HG02610 (cell line): Measurements from ENCODE around the gene NECTIN3.

Experiments
- ATAC-seq: cut with Tn5 transposase; IDR thresholded peaks from one replicate; pipeline ENCODE4 v1.9.1; 2021; ENCODE audit warnings: mild to moderate bottlenecking, moderate library complexity; ENCODE audit not compliant: unreplicated experiment

NECTIN3 gene

GRCh38 chr3:111080413-111080812 lies 8.8 kb downstream of the NECTIN3 start:
- no peak for ATAC-seq

- no peak for ATAC-seq
These were observed 9.5 kb downstream of the NECTIN3 start for GRCh38 chr3:111081008-111081545.

- no peak for ATAC-seq
These were observed 13.3 kb downstream of the NECTIN3 start for GRCh38 chr3:111084911-111085310.

- ATAC-seq: no peak
These were observed 16.4 kb downstream of the NECTIN3 start for GRCh38 chr3:111087924-111088469.

- ATAC-seq: no peak
These were observed 25.0 kb downstream of the NECTIN3 start for GRCh38 chr3:111096487-111097209.

- no peak for ATAC-seq
These were observed 32.2 kb downstream of the NECTIN3 start for GRCh38 chr3:111103807-111104206.

- ATAC-seq: no peak
These were observed 35.5 kb downstream of the NECTIN3 start for GRCh38 chr3:111106993-111107661.

GRCh38 chr3:111107662-111108035 lies 36.0 kb downstream of the NECTIN3 start:
- ATAC-seq: no peak

- no peak for ATAC-seq
These were observed 41.3 kb downstream of the NECTIN3 start for GRCh38 chr3:111112913-111113312.

- ATAC-seq: no peak
These were observed 57.3 kb downstream of the NECTIN3 start for GRCh38 chr3:111128884-111129283.

GRCh38 chr3:111130827-111131226 lies 59.2 kb downstream of the NECTIN3 start:
- ATAC-seq: no peak

GRCh38 chr3:111134302-111134701 lies 62.7 kb downstream of the NECTIN3 start:
- no peak for ATAC-seq

- ATAC-seq: no peak
These were observed 79.8 kb downstream of the NECTIN3 start for GRCh38 chr3:111151438-111151837.

GRCh38 chr3:111152496-111152895 lies 80.9 kb downstream of the NECTIN3 start:
- no peak for ATAC-seq

GRCh38 chr3:111156517-111156916 lies 84.9 kb downstream of the NECTIN3 start:
- ATAC-seq: no peak

- no peak for ATAC-seq
These were observed 87.8 kb downstream of the NECTIN3 start for GRCh38 chr3:111159391-111159790.

- no peak for ATAC-seq
These were observed 93.0 kb downstream of the NECTIN3 start for GRCh38 chr3:111164621-111165020.

GRCh38 chr3:111165411-111165810 lies 93.8 kb downstream of the NECTIN3 start:
- ATAC-seq: no peak

- no peak for ATAC-seq
These were observed 101.8 kb downstream of the NECTIN3 start for GRCh38 chr3:111173328-111173900.

- no peak for ATAC-seq
These were observed 102.3 kb downstream of the NECTIN3 start for GRCh38 chr3:111173906-111174305.

GRCh38 chr3:111190518-111190917 lies 118.9 kb downstream of the NECTIN3 start:
- ATAC-seq: no peak

GRCh38 chr3:111193472-111193871 lies 121.9 kb downstream of the NECTIN3 start:
- no peak for ATAC-seq
